Cardiac muscle cell (in vitro differentiated cells and primary cell): ENCODE data around the gene FKBP11. TPM values are rescaled to one million over a fixed set of nuclear protein-coding genes. Genes with fewer than 3 reads are reported as not detected.

ENCODE experiments used
- DNase-seq, 2 donors: peaks; one replicate each; pipeline versions ENCODE4 v3.0.0 to v3.0.0-alpha.2; 2010 to 2017; ENCODE audit warnings: low read depth in 1 of 2, low spot score in 1 of 2
- H3K27ac ChIP-seq: fragments of 200-600 bp; sonication (generic); 2 replicates; pipeline ENCODE4 v1.5.1; 2016
- H3K27me3 ChIP-seq: fragments of 200-600 bp; sonication (generic); 2 replicates; pipeline ENCODE4 v1.6.0; 2016; ENCODE audit warnings: control low read depth
- H3K36me3 ChIP-seq: fragments of 200-600 bp; sonication (generic); 2 replicates; pipeline ENCODE4 v1.5.1; 2016; ENCODE audit warnings: control low read depth
- H3K4me1 ChIP-seq: fragments of 200-600 bp; sonication (generic); 2 replicates; pipeline ENCODE4 v1.8.1; 2017; ENCODE audit warnings: low read depth, mild to moderate bottlenecking, mixed run types
- H3K4me3 ChIP-seq: fragments of 200-600 bp; sonication (generic); 2 replicates; pipeline ENCODE4 v1.5.1; 2016; ENCODE audit warnings: mild to moderate bottlenecking
- H3K9me3 ChIP-seq: fragments of 200-600 bp; sonication (generic); 2 replicates; pipeline ENCODE4 v1.5.1; 2017; ENCODE audit warnings: low read depth, mild to moderate bottlenecking, control low read depth
- polyA plus RNA-seq: library from polyadenylated mRNA; unstranded; fragments of >200 nt; fragmentation: Nextera tagmentation; extraction: Ambion mirVana; gene quantifications from 2 replicates; pipeline ENCODE4 v1.2.1, GENCODE V29; 2016
- total RNA-seq: library from RNA; depleted of rRNA; stranded (reverse); fragments of >200 nt; gene quantifications from 2 replicates; pipeline ENCODE4 v1.2.3, GENCODE V29; 2016
- TF ChIP-seq, protein P1 (sequence below): IDR thresholded peaks from 2 replicates; pipeline ENCODE4 v1.5.1; 2012; ENCODE audit warnings: low read depth, mild to moderate bottlenecking, low read length

Gene FKBP11
- total and polyA plus RNA-seq, 2 experiments from 2014 or later = 8.9 to 11.9 TPM

DNA sequence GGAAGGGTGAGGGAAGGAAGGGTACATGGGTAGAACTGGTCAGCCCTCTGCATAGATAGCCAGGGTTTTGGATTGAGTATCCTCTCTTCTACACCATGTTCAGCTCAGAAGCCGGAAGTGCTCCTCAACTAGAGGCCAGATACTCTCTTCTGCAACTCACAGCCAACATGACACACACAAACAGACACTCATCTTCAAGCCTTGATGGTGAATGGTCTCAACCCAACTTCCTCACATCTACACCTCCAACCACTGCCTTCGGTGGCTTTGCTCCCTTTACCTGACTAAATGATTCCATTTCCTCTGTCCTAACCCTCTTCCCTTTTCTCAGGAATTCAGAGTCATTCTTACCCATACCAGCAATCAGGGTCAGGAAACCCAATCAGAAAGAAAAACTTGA is 7.6 kb upstream of the FKBP11 start:
- Histone ChIP-seq H3K4me1 (peaks cover 11% of the 10 kb centered on the region), H3K4me3 (no peak overlapping the region), H3K27ac (no peak overlapping the region), H3K27me3 (no peaks in the 10 kb centered on the region), H3K36me3 (peaks cover 15% of the 10 kb centered on the region), H3K9me3 (no peaks in the 10 kb centered on the region)
- no peak for DNase-seq
- TF ChIP-seq, protein P1, sequence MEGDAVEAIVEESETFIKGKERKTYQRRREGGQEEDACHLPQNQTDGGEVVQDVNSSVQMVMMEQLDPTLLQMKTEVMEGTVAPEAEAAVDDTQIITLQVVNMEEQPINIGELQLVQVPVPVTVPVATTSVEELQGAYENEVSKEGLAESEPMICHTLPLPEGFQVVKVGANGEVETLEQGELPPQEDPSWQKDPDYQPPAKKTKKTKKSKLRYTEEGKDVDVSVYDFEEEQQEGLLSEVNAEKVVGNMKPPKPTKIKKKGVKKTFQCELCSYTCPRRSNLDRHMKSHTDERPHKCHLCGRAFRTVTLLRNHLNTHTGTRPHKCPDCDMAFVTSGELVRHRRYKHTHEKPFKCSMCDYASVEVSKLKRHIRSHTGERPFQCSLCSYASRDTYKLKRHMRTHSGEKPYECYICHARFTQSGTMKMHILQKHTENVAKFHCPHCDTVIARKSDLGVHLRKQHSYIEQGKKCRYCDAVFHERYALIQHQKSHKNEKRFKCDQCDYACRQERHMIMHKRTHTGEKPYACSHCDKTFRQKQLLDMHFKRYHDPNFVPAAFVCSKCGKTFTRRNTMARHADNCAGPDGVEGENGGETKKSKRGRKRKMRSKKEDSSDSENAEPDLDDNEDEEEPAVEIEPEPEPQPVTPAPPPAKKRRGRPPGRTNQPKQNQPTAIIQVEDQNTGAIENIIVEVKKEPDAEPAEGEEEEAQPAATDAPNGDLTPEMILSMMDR = no peak

DNA sequence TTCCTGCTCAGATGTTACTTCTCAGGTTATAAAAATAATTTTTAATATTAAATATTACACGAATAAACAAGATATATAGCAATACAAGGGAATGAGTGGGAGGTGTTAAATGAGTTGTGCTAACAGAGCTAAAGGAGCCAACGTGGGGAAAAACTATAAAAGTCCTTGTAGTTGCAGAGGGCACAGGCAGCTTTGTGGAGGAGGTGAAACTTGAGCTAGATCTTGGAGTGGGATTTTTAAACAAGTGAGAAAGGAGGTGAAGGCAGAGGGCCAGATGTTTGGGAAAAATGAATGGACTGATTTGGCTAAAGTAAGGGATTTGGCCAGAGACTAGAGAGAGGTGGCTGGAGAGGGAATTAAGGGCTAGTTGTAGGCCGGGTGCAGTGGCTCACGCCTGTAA is 5.2 kb upstream of the FKBP11 start:
- TF ChIP-seq, protein P1 = no peak
- DNase-seq = no peak
- H3K27ac ChIP-seq = no peak overlapping the region
- H3K4me1 ChIP-seq = peaks cover 7% of the 10 kb centered on the region
- H3K4me3 ChIP-seq = no peak overlapping the region
- H3K27me3 ChIP-seq = no peaks in the 10 kb centered on the region
- no peaks in the 10 kb centered on the region for H3K9me3 ChIP-seq
- peaks cover 16% of the 10 kb centered on the region for H3K36me3 ChIP-seq

DNA sequence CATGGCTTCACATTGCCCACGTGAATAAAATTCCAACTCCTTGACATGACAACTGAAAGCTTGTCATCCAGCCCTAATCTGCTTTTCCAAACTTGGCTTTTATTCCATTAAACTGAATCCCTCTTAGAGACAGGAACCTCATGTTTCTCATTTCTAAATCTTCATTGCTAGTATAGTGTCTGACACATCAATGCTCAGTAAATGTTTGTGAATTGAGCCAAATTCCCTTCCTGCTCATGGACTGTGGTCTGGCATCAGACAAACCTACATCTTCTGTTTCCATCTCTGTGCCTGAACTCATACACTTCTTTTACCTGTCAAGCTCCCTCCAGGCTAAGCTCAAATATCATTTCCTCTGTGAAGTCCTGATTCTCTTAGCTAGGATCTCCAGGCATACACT is 4.3 kb upstream of the FKBP11 start:
- Histone ChIP-seq H3K36me3 (peaks cover 16% of the 10 kb centered on the region), H3K27ac (no peak overlapping the region)

DNA sequence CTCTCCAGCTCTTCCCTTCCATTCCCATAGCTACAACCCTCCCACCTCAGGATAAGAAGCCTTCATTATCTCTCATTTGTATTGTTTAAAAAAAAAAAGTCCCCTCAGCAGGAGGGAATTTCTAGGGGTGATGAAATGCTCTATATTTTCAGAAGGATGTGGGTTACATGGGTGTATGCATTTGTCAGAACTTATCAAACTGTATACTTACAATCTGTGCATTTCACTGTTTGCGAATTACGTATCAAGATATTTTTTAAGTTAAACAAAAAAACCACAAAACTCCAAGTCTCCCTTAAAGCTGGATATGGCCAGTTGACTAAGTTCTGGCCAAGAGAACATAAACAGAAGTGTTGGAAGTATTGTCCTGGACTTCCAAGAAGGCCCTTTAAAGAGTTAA is 2.0 kb upstream of the FKBP11 start:
- TF ChIP-seq, protein P1 = no peak
- peak in 1 of 2 donors; percentile 60 for DNase-seq
- peaks cover 6% of the 10 kb centered on the region for H3K36me3 ChIP-seq
- H3K4me3 ChIP-seq = no peak overlapping the region
- no peaks in the 10 kb centered on the region for H3K27me3 ChIP-seq
- H3K4me1 ChIP-seq = no peaks in the 10 kb centered on the region
- no peak overlapping the region for H3K27ac ChIP-seq
- no peaks in the 10 kb centered on the region for H3K9me3 ChIP-seq

More for the DNA sequence above, 4.3 kb upstream of the FKBP11 start:
- TF ChIP-seq, protein P1 = no peak
- H3K9me3 ChIP-seq = no peaks in the 10 kb centered on the region
- no peaks in the 10 kb centered on the region for H3K4me1 ChIP-seq
- DNase-seq = no peak
- no peaks in the 10 kb centered on the region for H3K27me3 ChIP-seq
- H3K4me3 ChIP-seq = no peak overlapping the region

DNA sequence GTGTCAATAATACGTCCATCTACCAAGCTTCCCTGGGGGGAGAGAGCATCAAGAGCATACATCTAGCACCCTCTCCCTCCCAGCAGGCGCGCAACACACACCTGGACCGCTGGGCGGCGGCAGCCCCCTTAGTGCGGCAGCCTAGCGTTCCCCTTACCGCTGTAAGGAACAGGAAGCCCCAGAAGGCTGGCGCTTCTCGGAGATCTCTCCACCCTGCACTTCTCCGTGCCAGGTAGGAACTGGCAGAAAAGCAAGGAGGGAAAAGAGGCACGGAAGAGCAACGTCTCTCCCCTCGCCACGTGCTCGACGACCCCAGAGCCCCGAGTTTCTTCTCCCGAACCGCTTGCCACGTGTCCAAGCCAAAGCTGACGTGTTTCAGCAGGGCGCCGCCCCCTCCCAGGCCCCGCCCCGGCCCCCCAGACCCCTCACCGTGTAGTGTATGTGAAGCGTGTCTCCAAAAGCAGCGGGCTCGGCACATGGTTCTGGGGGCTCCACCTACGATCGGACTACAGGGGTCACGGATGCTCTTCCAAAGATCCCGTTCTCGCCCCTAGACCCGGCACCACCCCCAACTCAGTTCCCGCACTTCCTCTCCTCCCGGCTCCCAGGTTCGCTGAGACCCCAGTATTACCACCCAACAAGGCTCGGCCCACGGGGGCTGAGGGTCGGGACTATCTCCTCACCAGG is 532 bp downstream of the FKBP11 start:
- no peaks in the 10 kb centered on the region for H3K4me1 ChIP-seq

More for the DNA sequence above, 532 bp downstream of the FKBP11 start:
- peak; percentile 58 to 67 for DNase-seq
- Histone ChIP-seq H3K4me3 (peak overlapping the region; percentile 35), H3K27ac (no peak overlapping the region), H3K27me3 (no peaks in the 10 kb centered on the region), H3K9me3 (no peaks in the 10 kb centered on the region), H3K36me3 (peaks cover 4% of the 10 kb centered on the region)
- TF ChIP-seq, protein P1 = peak; percentile 62
